Sigmoid colon (tissue), 4 donors: ENCODE results near the gene RASAL1.

ENCODE experiments used
- CTCF ChIP-seq, 4 experiments: fragments of 450-650 bp in 3 of 4; fragments of 200-600 bp in 1 of 4; IDR thresholded peaks; one replicate each; pipeline ENCODE4 v1.5.1; 2016 to 2019; ENCODE audit warnings: antibody characterized with exemption in 4 of 4, mild to moderate bottlenecking in 3 of 4, moderate library complexity in 2 of 4
- POLR2AphosphoS5 ChIP-seq, 4 donors: sonication (generic); formaldehyde crosslinking; IDR thresholded peaks; one replicate each; pipeline ENCODE4 v1.6.1; 2017; ENCODE audit warnings: antibody characterized with exemption in 4 of 4

GRCh38 chr12:113057565-113058485 is 77.7 kb downstream of the RASAL1 start:
- TF ChIP-seq CTCF (IDR thresholded peaks at IDR 0.05): no peak
- TF ChIP-seq POLR2AphosphoS5 (IDR thresholded peaks at IDR 0.05): no peak
